ENCODE measurements around the gene PRKCE.

Gene PRKCE

GRCh38 chr2:46151577-46151976 lies 500.1 kb downstream of the PRKCE start:
- Histone ChIP-seq H3K27ac (no peak overlapping the region), H3K36me3 (ENCODE audit: insufficient read depth, low read length) (no peaks in the 10 kb centered on the region), H3K4me3 (no peak overlapping the region), H3K9me3 (ENCODE audit: low read depth, low read length) (no peaks in the 10 kb centered on the region), H3K9ac (ENCODE audit: insufficient read length) (no peak overlapping the region)
- no peak for DNase-seq (ENCODE audit: low read depth, low spot score)
- no peak for TF ChIP-seq EZH2 (IDR thresholded peaks at IDR 0.05)

DNA sequence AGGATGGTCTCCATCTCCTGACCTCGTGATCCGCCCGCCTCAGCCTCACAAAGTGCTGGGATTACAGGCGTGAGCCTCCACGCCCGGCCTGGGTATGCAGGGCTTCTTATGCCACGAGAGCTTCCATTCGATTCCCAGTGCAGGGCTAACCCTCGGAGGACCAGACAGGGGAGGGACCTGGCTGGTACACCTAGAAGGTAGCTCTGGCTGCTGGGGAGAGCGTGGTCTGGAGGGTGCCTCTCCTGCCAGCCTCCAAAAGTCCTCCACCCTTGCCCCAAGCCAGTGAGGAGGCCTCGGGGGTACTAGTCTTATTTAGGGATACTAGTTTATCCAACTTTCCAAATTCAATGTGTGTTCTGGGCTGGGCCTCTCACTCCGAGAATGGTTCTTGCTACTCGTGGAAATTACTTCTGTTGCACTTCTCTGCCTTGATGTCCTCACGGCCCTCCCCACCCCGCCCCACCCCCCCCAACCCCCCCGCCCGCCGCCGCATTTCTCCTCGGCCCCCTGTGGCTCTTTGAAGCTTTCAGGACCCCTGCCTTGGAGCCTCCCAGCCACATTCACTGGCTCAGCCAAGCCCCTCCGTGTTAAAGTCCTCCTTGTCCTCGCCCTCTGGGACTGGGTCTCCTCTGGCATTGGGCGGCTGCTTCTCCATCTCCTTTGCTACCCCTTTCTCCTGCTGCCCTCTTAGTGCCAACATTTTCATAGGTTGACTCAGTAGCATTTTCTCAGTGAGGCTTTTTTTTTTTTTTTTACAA lies 502.7 kb downstream of the PRKCE start:
- no peak for DNase-seq (ENCODE audit: low read depth, low spot score)
- Histone ChIP-seq H3K9ac (ENCODE audit: insufficient read length) (no peak overlapping the region), H3K36me3 (ENCODE audit: insufficient read depth, low read length) (no peaks in the 10 kb centered on the region), H3K9me3 (ENCODE audit: low read depth, low read length) (no peaks in the 10 kb centered on the region), H3K27ac (no peak overlapping the region), H3K4me3 (no peak overlapping the region)
- no peak for TF ChIP-seq POLR2AphosphoS5 (IDR thresholded peaks at IDR 0.05; ENCODE audit: borderline replicate concordance, low read depth, low read length)
- TF ChIP-seq EZH2 (IDR thresholded peaks at IDR 0.05): no peak
- TF ChIP-seq FOXP2 (optimal IDR thresholded peaks at IDR 0.05; ENCODE audit: control extremely low read depth, extremely low read length, insufficient read depth): no peak

DNA sequence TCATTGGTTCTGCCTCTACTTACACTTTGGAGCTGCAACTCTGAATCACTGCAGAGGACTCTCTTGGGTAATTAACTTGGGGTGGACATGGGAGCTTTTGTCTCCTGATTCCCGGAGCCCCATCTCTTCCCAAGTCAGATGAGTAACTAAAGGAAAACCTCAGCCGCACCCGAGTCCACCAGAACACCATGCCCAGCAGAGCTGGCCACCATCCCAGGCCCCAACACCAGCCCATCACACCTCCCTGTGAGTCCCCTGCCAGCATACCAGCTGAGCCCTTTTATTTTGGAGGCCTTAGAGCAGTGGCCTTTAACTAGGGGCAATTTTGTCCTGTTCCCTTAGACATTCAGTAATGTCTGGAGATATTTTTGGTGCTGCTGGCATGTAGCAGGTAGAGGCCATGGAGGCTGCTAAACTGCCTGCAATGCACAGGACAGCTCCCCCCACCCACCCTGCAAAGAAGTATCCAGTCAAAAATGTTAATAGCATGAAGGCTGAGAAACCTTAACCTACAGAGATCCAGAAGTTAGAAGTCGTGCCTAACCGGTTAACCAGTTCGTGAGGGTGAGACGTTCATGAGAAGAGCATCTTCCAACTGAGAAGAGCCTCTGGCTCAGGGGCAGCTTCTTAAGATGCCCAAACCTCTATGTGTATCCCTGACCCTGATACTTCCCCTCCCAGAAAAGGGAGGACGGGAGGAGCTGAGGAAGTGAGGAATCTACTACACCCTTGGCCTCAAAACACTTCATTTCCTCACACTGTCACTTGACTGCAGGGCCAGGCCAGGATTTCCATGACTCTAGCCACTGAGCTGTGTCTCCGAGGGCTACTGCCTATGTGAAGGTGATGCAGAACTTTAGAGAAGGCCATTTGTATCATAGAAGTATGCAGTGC lies 505.8 kb downstream of the PRKCE start:
- TF ChIP-seq FOXP2 (optimal IDR thresholded peaks at IDR 0.05; ENCODE audit: control extremely low read depth, extremely low read length, insufficient read depth) (no peak), POLR2AphosphoS5 (IDR thresholded peaks at IDR 0.05; ENCODE audit: borderline replicate concordance, low read depth, low read length) (no peak), EZH2 (IDR thresholded peaks at IDR 0.05) (no peak)
- no peaks in the 10 kb centered on the region for H3K36me3 ChIP-seq (ENCODE audit: insufficient read depth, low read length)
- DNase-seq (ENCODE audit: low read depth, low spot score): no peak
- no peaks in the 10 kb centered on the region for H3K9me3 ChIP-seq (ENCODE audit: low read depth, low read length)
- no peak overlapping the region for H3K9ac ChIP-seq (ENCODE audit: insufficient read length)
- H3K4me3 ChIP-seq: no peak overlapping the region
- H3K27ac ChIP-seq: no peak overlapping the region

DNA sequence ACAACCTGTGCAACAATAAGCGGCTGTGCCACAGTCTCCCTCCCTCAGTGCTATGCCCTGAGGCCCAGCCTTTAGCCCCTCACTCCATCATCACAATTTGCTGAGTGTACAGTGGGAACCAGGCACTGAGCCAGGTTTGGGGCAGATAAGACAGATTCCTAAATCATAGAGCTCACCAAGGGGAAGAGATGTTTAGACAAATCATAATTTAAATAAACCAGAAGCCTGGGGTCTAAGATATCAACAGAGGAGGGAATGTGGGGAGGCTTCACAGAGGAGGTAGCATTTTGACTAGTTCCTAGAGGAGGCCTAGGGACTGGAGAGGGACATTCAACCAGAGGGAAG lies 506.5 kb downstream of the PRKCE start:
- H3K4me3 ChIP-seq: no peak overlapping the region
- H3K9me3 ChIP-seq (ENCODE audit: low read depth, low read length): no peaks in the 10 kb centered on the region
- no peak overlapping the region for H3K27ac ChIP-seq
- no peak for DNase-seq (ENCODE audit: low read depth, low spot score)
- H3K36me3 ChIP-seq (ENCODE audit: insufficient read depth, low read length): no peaks in the 10 kb centered on the region
- no peak for TF ChIP-seq EZH2 (IDR thresholded peaks at IDR 0.05)
- TF ChIP-seq FOXP2 (optimal IDR thresholded peaks at IDR 0.05; ENCODE audit: control extremely low read depth, extremely low read length, insufficient read depth): no peak
- no peak overlapping the region for H3K9ac ChIP-seq (ENCODE audit: insufficient read length)

GRCh38 chr2:46158661-46159060 lies 507.2 kb downstream of the PRKCE start:
- Histone ChIP-seq H3K4me3 (no peak overlapping the region), H3K36me3 (ENCODE audit: insufficient read depth, low read length) (no peaks in the 10 kb centered on the region), H3K9ac (ENCODE audit: insufficient read length) (no peak overlapping the region), H3K27ac (no peak overlapping the region), H3K9me3 (ENCODE audit: low read depth, low read length) (no peaks in the 10 kb centered on the region)
- no peak for TF ChIP-seq POLR2AphosphoS5 (IDR thresholded peaks at IDR 0.05; ENCODE audit: borderline replicate concordance, low read depth, low read length)
- TF ChIP-seq EZH2 (IDR thresholded peaks at IDR 0.05): no peak
- no peak for TF ChIP-seq FOXP2 (optimal IDR thresholded peaks at IDR 0.05; ENCODE audit: control extremely low read depth, extremely low read length, insufficient read depth)
- no peak for DNase-seq (ENCODE audit: low read depth, low spot score)

DNA sequence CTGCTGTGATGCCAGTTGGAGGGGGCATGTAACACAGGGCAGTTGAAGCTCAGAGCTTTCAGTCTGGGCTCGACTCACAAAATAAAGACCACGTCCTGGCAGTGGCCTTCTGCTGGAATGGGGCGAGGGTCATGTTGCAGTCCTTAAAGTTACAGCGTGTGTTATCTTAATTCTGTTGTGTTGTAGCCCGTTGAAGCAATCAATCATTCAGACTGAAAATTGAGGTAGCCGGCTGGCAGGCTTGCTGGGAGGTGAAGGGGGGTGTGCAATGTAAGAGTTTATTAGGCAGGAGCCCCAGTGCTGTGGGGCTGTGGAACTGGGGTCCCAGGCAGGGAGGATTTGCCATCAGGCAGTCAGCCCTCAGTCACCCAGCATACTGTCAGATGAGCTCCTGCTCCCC lies 508.9 kb downstream of the PRKCE start:
- H3K9ac ChIP-seq (ENCODE audit: insufficient read length): no peak overlapping the region
- H3K36me3 ChIP-seq (ENCODE audit: insufficient read depth, low read length): no peaks in the 10 kb centered on the region
- H3K9me3 ChIP-seq (ENCODE audit: low read depth, low read length): no peaks in the 10 kb centered on the region
- TF ChIP-seq EZH2 (IDR thresholded peaks at IDR 0.05): no peak
- TF ChIP-seq POLR2AphosphoS5 (IDR thresholded peaks at IDR 0.05; ENCODE audit: borderline replicate concordance, low read depth, low read length): no peak
- H3K27ac ChIP-seq: no peak overlapping the region
- no peak overlapping the region for H3K4me3 ChIP-seq
- DNase-seq (ENCODE audit: low read depth, low spot score): no peak

- Histone ChIP-seq H3K9ac (ENCODE audit: insufficient read length) (no peak overlapping the region), H3K4me3 (no peak overlapping the region), H3K36me3 (ENCODE audit: insufficient read depth, low read length) (no peaks in the 10 kb centered on the region), H3K9me3 (ENCODE audit: low read depth, low read length) (no peaks in the 10 kb centered on the region), H3K27ac (no peak overlapping the region)
- DNase-seq (ENCODE audit: low read depth, low spot score): no peak
- no peak for TF ChIP-seq EZH2 (IDR thresholded peaks at IDR 0.05)
- TF ChIP-seq POLR2AphosphoS5 (IDR thresholded peaks at IDR 0.05; ENCODE audit: borderline replicate concordance, low read depth, low read length): no peak
- no peak for TF ChIP-seq FOXP2 (optimal IDR thresholded peaks at IDR 0.05; ENCODE audit: control extremely low read depth, extremely low read length, insufficient read depth)
These were observed 509.8 kb downstream of the PRKCE start for GRCh38 chr2:46161315-46161714.

DNA sequence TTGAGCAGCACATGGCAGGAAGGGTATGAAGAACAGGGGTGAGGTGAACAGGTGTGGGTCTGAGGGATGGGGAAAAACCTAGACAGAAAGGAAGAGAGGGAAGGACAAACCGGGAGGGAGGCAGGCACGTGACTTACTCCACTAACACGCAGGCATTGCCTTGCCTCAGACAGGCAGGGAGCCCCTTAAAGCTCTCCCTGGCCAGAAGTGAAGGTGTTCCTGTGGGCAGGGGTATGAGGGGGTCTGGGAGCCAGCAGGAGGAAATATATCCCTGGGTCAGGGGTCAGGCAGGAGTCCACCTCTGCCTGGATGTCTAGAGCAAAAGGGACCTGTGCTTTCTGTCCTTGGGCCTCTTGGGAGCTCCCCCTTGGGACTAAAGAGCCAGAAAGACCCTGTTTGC lies 510.4 kb downstream of the PRKCE start:
- no peaks in the 10 kb centered on the region for H3K36me3 ChIP-seq (ENCODE audit: insufficient read depth, low read length)
- no peak for TF ChIP-seq FOXP2 (optimal IDR thresholded peaks at IDR 0.05; ENCODE audit: control extremely low read depth, extremely low read length, insufficient read depth)
- no peak for TF ChIP-seq EZH2 (IDR thresholded peaks at IDR 0.05)
- TF ChIP-seq POLR2AphosphoS5 (IDR thresholded peaks at IDR 0.05; ENCODE audit: borderline replicate concordance, low read depth, low read length): no peak
- H3K9ac ChIP-seq (ENCODE audit: insufficient read length): no peak overlapping the region
- H3K4me3 ChIP-seq: no peak overlapping the region
- no peaks in the 10 kb centered on the region for H3K9me3 ChIP-seq (ENCODE audit: low read depth, low read length)
- no peak for DNase-seq (ENCODE audit: low read depth, low spot score)
- no peak overlapping the region for H3K27ac ChIP-seq
